GM12873 (cell line): ENCODE measurements around the gene PCDH9.

Source experiments
- TF ChIP-seq, protein P1 (sequence below): IDR thresholded peaks from 2 replicates; pipeline ENCODE4 v1.5.1; 2012; ENCODE audit warnings: low read depth, mild to moderate bottlenecking, moderate library complexity, low read length, control low read depth; ENCODE audit not compliant: insufficient read depth; ENCODE audit errors: missing control alignments

PCDH9 gene

DNA sequence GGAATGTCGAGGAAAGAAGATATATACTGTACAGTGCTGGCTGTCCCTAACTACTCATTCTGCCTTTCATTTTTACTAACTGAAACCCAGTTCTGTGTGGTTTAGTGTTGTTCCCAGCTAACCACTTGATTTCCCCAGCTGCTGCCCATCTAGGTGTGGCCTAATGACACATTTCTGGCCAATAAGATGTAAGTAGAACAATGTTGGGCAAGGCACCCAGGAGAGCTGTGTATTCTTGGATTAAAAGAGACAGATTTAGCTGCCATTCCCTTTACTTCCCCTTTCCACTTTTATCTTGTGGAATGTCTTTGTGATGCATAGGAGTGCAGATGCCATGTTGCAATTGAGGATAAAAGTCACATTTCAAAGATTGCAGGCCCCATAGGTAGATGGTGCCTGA lies 28.3 kb upstream of the PCDH9 start:
- TF ChIP-seq, protein P1, sequence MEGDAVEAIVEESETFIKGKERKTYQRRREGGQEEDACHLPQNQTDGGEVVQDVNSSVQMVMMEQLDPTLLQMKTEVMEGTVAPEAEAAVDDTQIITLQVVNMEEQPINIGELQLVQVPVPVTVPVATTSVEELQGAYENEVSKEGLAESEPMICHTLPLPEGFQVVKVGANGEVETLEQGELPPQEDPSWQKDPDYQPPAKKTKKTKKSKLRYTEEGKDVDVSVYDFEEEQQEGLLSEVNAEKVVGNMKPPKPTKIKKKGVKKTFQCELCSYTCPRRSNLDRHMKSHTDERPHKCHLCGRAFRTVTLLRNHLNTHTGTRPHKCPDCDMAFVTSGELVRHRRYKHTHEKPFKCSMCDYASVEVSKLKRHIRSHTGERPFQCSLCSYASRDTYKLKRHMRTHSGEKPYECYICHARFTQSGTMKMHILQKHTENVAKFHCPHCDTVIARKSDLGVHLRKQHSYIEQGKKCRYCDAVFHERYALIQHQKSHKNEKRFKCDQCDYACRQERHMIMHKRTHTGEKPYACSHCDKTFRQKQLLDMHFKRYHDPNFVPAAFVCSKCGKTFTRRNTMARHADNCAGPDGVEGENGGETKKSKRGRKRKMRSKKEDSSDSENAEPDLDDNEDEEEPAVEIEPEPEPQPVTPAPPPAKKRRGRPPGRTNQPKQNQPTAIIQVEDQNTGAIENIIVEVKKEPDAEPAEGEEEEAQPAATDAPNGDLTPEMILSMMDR = no peak

DNA sequence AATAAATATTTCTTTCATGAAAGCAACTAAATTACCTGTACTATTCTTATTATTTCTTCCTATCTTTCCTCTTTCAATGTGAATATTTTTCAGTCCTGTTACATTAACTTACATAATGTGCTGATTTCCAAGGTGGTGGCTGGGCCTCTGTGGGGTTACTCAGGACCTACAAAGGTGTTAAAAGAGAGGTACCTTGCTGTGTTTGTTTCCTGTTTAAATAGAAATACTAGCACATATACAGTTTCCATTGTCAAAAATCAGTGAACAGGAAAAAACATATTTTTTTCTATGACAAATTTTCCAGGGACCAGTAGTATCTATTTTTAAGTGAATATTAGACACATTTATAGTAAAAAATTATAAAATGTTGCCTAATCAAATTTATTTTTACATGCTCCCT lies 8.7 kb upstream of the PCDH9 start:
- TF ChIP-seq, protein P1 = no peak

DNA sequence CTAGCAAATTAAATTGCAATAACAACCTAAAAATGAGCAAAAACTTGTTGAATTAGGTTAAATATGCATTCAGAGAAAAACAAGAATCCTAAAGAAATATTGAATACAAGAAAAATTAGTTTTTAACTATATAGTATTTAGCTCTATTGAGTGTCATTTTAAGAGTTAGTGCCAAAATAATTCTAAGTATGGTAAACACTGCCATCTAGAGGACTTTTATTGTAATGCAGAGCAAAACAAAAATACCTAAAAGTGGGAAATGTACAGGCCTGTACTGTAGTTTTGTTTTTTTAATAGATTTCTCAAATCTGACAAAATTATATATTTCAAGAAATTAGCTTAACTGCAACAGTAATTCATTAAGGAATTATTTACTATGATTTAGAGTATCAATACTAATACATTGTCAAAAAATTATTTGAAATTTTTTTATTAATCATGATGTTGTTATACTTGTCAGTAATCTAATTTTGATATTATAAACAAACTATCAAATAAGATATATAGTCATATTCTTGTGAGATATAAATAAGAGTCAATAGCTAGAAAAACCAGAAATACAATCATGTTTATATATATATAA lies 8.2 kb upstream of the PCDH9 start:
- TF ChIP-seq, protein P1 = peak; percentile 39

- TF ChIP-seq, protein P1 = no peak
Measured at GRCh38 chr13:67235265-67235664, 5.1 kb upstream of the PCDH9 start.

GRCh38 chr13:67232384-67232783 lies 2.2 kb upstream of the PCDH9 start:
- TF ChIP-seq, protein P1 = no peak

DNA sequence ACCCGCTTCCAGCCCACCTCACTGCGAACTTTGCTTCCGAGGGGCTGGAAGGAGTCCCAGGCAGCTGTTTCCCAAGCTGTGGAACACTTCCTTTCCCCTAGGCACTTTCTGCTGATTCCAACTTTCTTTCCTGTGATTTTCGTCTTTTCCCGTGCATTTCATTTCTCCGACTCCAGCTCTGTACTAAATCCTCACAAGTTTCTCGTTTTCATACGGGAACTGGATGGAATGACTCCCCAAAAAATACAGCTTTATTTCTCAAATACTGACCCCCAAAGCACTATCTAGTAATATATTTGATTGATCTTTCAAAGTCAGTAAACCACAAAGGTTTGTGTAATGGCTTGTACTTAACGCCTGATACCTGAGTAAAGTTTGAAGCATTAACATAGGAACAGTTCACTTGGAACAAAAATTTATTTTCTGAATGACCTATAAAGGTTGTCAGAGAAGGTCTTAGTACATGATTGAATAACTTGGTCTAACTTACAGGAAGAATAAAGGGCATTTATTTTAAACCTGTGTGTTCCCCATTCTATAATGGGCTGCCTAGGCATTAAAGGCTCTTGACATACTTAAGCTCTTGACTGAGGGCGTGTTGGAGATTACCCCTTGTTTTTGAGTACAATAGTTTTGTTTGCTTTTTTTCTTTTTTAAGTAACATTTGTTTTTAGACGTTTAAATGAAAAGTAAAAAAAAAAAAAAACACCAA lies 1.3 kb upstream of the PCDH9 start:
- TF ChIP-seq, protein P1 = no peak

DNA sequence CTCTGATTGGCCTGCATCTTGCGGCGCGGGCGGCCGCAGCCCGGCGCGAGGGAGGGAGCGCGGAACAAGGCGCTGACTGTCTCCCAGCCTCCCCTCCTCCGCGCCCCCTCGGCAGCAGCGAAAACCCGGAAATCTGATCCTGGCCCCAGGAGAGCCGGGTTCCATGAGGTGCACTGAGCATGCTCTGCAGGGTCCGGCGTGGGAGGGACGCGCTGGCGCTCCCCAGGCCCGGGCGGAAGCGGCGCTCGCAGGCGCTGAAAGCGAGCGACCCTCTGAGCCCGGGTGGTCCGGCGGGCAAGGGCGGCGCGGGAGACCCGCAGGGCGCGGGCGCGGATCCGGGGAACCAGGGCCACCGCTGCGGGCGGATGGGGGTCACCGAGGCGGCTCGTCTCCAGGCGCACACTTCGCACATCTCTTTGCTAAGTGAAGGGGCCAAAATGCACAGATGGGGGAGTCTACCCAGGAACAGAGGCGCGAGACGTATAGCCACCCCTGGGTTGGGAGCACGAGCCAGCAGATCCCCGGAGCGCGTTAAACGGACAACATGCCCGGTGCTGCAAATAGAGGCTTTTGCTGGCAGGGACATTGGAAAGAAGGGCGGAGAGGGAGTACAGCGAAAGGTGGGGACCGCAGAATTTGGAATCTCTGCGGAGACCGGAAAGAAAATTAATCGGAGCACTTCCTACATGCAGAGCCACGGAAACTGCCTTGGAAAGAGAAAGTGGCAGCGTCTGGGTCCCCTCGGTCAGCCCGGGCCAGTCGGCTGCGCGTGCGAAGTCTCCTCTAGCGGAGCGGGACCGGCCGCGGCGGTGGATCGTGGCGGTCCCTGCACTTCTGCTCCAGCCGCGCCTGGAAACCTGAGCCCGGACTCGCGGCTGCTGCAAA lies 510 bp upstream of the PCDH9 start:
- TF ChIP-seq, protein P1 = no peak
